ENCODE measurements around the gene SLC8A3. TPM values are rescaled to one million over a fixed set of nuclear protein-coding genes. Genes with fewer than 3 reads are reported as not detected.

Gene SLC8A3
- total and polyA plus RNA-seq, 9 of the 15 experiments (the other 6 are each of a cell fraction or from before 2014, with no cell fraction given), result not detected

DNA sequence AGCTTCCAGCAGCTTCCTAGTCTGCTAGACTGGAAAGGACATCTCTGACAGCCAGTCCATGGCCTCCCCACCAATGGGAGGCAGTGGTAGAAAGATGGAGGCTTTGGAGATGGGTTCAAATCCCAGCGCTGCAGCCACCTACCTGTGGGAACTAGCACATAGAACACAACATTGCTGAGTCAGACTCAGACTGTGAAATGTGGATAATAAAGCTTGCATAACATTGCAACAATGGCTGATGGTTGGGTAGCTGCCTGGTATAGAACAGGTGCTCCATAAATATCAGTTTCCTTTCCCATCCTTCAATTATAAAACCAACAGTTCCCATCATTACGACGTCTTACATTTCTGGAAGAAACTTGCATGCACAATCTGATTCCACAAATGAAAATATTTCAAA is 94.6 kb downstream of the SLC8A3 start:
- WGBS (ENCODE audit: insufficient coverage, low coverage, missing lambda C conversion rate), result 3% methylated on average over 3 of the region's 3 CpGs
- FAIRE-seq, result no peak
- no peak for DNase-seq (ENCODE audit: extremely low read depth in 1 of 4, low spot score in 3 of 4)
- Histone ChIP-seq H3K79me2 (ENCODE audit: control insufficient read depth, insufficient read depth, low read length) (no peaks in the 10 kb centered on the region), H3K9ac (ENCODE audit: insufficient read depth in 1 of 2, low read depth in 2 of 2, low read length in 2 of 2) (no peak overlapping the region), H3K4me1 (replicated peaks in 1 of 2; ENCODE audit: control insufficient read depth in 2 of 2, insufficient read depth in 2 of 2, low read length in 2 of 2) (no peaks in the 10 kb centered on the region), H3K27me3 (ENCODE audit: control insufficient read depth in 2 of 2, insufficient read depth in 2 of 2, low read length in 2 of 2) (peaks cover 0 to 2% of the 10 kb centered on the region in 2 experiments; a peak in 2 of 5 replicates), H3K27ac (ENCODE audit: extremely low read depth, low read depth, low read length) (no peak overlapping the region), H3K9me1 (ENCODE audit: control insufficient read depth, insufficient read depth, low read length) (no peaks in the 10 kb centered on the region), H3K36me3 (ENCODE audit: control insufficient read depth, insufficient read depth, low read length) (no peaks in the 10 kb centered on the region), H3K4me2 (ENCODE audit: insufficient read depth, low read length) (no peak overlapping the region), H2AFZ (ENCODE audit: low read depth, low read length) (no peak overlapping the region), H3K4me3 (no peak overlapping the region), H4K20me1 (replicated peaks; ENCODE audit: control insufficient read depth, insufficient read depth, low read length) (0 out of 2 replicates have a peak, but pooled peaks cover 3% of the 10 kb centered on the region), H3K9me3 (replicated peaks; ENCODE audit: control insufficient read depth, insufficient read depth, low read depth, low read length) (no peaks in the 10 kb centered on the region)
- intact Hi-C loops (cut with micrococcal nuclease) (no loop called here), in situ Hi-C loops (cut with MboI) (no loop called here)
- TF ChIP-seq ZBTB12 (CRISPR knock-in tag; IDR thresholded peaks at IDR 0.05) (no peak), ZNF785 (CRISPR knock-in tag; IDR thresholded peaks at IDR 0.05) (no peak), ZNF57 (CRISPR knock-in tag; IDR thresholded peaks at IDR 0.05) (no peak)
- no TSS peak for BruUV-seq (replicated peaks)
- ChIA-PET CTCF (ENCODE audit: low intra/inter-chr PET ratio) (no interaction called here), POLR2A (no interaction called here)
- ATAC-seq, result no peak

DNA sequence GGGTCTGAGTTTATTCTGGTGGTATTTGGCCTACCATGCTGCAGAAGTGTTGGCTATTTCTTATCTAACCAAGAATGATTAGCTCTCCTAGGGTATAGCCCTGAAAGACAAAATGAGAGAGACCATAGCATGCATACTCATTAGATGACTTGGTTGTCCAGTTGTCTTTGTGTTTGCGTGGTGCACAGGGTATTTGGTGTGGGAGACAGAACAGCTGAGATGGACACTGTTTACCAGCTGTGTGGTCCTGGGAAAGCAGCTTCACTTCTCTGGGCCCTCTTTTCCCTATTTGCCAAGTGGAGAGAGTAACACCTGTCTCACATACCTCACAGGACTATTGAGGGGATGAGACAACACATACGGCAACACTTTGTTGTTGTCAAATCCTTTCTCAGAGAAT is 95.6 kb downstream of the SLC8A3 start:
- Histone ChIP-seq H2AFZ (ENCODE audit: low read depth, low read length) (no peak overlapping the region), H3K9me1 (ENCODE audit: control insufficient read depth, insufficient read depth, low read length) (no peaks in the 10 kb centered on the region), H3K9me3 (replicated peaks; ENCODE audit: control insufficient read depth, insufficient read depth, low read depth, low read length) (no peaks in the 10 kb centered on the region), H4K20me1 (replicated peaks; ENCODE audit: control insufficient read depth, insufficient read depth, low read length) (0 out of 2 replicates have a peak, but pooled peaks cover 3% of the 10 kb centered on the region), H3K79me2 (ENCODE audit: control insufficient read depth, insufficient read depth, low read length) (no peaks in the 10 kb centered on the region), H3K36me3 (ENCODE audit: control insufficient read depth, insufficient read depth, low read length) (no peaks in the 10 kb centered on the region), H3K4me3 (no peak overlapping the region), H3K9ac (ENCODE audit: insufficient read depth in 1 of 2, low read depth in 2 of 2, low read length in 2 of 2) (no peak overlapping the region), H3K4me2 (ENCODE audit: insufficient read depth, low read length) (no peak overlapping the region), H3K4me1 (replicated peaks in 1 of 2; ENCODE audit: control insufficient read depth in 2 of 2, insufficient read depth in 2 of 2, low read length in 2 of 2) (no peaks in the 10 kb centered on the region), H3K27ac (ENCODE audit: extremely low read depth, low read depth, low read length) (no peak overlapping the region), H3K27me3 (ENCODE audit: control insufficient read depth in 2 of 2, insufficient read depth in 2 of 2, low read length in 2 of 2) (peaks cover 0 to 2% of the 10 kb centered on the region in 2 experiments; a peak in 2 of 5 replicates)
- WGBS (ENCODE audit: insufficient coverage, low coverage, missing lambda C conversion rate), result 6% methylated on average over 2 of the region's 2 CpGs
- TF ChIP-seq ZNF133 (CRISPR knock-in tag; IDR thresholded peaks at IDR 0.05), result no peak
- TF ChIP-seq, protein P1, sequence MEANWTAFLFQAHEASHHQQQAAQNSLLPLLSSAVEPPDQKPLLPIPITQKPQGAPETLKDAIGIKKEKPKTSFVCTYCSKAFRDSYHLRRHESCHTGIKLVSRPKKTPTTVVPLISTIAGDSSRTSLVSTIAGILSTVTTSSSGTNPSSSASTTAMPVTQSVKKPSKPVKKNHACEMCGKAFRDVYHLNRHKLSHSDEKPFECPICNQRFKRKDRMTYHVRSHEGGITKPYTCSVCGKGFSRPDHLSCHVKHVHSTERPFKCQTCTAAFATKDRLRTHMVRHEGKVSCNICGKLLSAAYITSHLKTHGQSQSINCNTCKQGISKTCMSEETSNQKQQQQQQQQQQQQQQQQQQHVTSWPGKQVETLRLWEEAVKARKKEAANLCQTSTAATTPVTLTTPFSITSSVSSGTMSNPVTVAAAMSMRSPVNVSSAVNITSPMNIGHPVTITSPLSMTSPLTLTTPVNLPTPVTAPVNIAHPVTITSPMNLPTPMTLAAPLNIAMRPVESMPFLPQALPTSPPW (CRISPR knock-in tag; IDR thresholded peaks at IDR 0.05), result no peak
- TF ChIP-seq ERF (CRISPR knock-in tag; IDR thresholded peaks at IDR 0.05), result no peak
- no peak for TF ChIP-seq IRF2 (CRISPR knock-in tag; IDR thresholded peaks at IDR 0.05)
- TF ChIP-seq ZNF217 (CRISPR knock-in tag; IDR thresholded peaks at IDR 0.05), result no peak
- no peak for TF ChIP-seq RBM17 (IDR thresholded peaks at IDR 0.05; ENCODE audit: borderline replicate concordance, low read depth, low read length)
- TF ChIP-seq, protein P2, sequence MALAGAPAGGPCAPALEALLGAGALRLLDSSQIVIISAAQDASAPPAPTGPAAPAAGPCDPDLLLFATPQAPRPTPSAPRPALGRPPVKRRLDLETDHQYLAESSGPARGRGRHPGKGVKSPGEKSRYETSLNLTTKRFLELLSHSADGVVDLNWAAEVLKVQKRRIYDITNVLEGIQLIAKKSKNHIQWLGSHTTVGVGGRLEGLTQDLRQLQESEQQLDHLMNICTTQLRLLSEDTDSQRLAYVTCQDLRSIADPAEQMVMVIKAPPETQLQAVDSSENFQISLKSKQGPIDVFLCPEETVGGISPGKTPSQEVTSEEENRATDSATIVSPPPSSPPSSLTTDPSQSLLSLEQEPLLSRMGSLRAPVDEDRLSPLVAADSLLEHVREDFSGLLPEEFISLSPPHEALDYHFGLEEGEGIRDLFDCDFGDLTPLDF (CRISPR knock-in tag; IDR thresholded peaks at IDR 0.05), result no peak
- DNase-seq (ENCODE audit: extremely low read depth in 1 of 4, low spot score in 3 of 4) (no peak), ATAC-seq (no peak), FAIRE-seq (no peak)
- in situ Hi-C loops (cut with MboI) (no loop called here), intact Hi-C loops (cut with micrococcal nuclease) (no loop called here)
- no TSS peak for BruUV-seq (replicated peaks)
- POLR2A ChIA-PET, result interaction anchor here (0.8 kb wide), 1 partner anchor 63 kb away, joined by 3 read pairs; no protein-coding TSS in a partner anchor
- CTCF ChIA-PET (ENCODE audit: low intra/inter-chr PET ratio), result no interaction called here
